Cardiac fibroblast (primary cell): ENCODE results near the gene ARHGAP42.

Experiments
- DNase-seq, 2 donors: peaks; one replicate each; pipeline versions ENCODE4 v3.0.0 to v3.0.0-alpha.2; 2010; ENCODE audit warnings: low read depth in 2 of 2
- H3K4me3 ChIP-seq, 2 donors: replicated peaks in 1 of 2; 1 replicate in 1 of 2; 2 replicates in 1 of 2; pipeline ENCODE4 v1.5.1; 2011; ENCODE audit warnings: low read depth in 2 of 2, low read length in 2 of 2, mild to moderate bottlenecking in 2 of 2, moderate library complexity in 1 of 2
- TF ChIP-seq, protein P1 (sequence below): IDR thresholded peaks from one replicate; pipeline ENCODE4 v1.5.1; 2011; ENCODE audit warnings: low read depth, mild to moderate bottlenecking, low read length, inconsistent platforms

The ARHGAP42 gene

DNA sequence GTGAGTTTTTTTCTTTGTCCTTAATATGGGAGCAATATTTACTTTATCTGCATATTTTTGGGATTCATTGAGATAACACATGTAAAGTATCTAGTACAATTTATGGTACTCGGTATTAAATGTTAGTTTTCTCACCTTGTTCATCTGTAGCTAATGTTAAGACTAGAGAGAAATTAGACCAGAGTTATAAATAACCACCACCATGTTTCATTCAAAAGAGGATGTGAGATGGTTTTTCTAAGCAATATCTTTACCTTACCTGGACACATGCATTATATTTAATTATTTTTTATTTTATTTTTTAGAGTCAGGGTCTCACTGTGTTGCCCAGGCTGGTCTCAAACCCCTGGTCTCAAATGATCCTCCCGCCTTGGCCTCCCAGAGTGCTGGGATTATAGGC lies 18.4 kb downstream of the ARHGAP42 start:
- DNase-seq, result no peak
- TF ChIP-seq, protein P1, sequence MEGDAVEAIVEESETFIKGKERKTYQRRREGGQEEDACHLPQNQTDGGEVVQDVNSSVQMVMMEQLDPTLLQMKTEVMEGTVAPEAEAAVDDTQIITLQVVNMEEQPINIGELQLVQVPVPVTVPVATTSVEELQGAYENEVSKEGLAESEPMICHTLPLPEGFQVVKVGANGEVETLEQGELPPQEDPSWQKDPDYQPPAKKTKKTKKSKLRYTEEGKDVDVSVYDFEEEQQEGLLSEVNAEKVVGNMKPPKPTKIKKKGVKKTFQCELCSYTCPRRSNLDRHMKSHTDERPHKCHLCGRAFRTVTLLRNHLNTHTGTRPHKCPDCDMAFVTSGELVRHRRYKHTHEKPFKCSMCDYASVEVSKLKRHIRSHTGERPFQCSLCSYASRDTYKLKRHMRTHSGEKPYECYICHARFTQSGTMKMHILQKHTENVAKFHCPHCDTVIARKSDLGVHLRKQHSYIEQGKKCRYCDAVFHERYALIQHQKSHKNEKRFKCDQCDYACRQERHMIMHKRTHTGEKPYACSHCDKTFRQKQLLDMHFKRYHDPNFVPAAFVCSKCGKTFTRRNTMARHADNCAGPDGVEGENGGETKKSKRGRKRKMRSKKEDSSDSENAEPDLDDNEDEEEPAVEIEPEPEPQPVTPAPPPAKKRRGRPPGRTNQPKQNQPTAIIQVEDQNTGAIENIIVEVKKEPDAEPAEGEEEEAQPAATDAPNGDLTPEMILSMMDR, result no peak
- H3K4me3 ChIP-seq, result no peak overlapping the region

DNA sequence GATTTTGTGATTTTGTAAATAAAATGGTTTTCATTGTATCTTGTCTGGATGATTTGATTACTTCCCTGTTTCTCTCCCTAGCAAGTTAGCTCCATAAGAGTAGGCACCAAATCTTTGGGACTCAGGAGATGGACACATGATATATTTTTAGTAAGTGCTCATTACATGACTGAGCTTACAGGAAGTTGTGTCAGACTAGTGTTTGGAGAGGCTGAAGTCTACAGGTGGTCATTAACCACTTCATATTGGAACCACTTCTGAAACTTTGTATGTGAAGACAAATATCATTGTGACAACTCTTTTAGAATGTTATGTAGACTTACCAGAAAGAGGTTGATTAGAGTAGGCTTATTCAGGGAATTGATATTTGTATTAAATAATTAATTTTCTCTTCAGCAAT lies 19.1 kb downstream of the ARHGAP42 start:
- H3K4me3 ChIP-seq, result no peak overlapping the region
- DNase-seq, result no peak
- TF ChIP-seq, protein P1, result no peak

DNA sequence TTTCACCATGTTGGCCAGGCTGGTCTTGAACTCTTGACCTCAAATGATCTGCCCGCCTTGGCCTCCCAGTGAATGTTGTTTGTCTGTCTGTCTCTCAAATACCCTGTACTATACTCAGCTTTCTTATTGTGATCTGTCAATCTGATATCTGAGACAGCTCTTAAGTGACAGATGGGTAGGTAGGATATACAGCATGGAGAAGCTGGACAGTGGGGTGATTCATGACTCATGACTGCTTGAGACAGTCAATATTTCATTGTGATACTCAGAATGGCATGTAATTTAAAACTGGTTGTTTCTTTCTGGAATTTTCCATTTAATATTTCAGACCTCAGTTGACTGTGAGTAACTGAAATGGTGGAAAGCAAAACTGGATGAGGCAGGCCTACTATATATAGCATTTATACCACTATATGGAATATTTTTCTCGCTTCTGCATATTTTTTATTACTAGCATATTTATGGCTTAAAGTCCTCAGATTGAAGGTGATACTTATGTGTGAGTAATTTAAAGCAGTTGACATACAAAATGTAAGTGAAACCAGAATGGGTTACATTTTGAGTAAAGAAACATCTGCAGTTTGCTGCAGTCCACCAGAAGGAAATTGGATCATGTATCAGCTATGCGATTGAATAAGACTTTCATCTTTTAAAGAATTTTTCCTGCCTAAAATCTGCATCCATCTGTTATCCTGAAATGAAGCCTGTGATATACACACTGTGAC lies 22.3 kb downstream of the ARHGAP42 start:
- H3K4me3 ChIP-seq, result no peak overlapping the region
- peak in 1 of 2 donors; percentile 48 for DNase-seq
- TF ChIP-seq, protein P1, result no peak

DNA sequence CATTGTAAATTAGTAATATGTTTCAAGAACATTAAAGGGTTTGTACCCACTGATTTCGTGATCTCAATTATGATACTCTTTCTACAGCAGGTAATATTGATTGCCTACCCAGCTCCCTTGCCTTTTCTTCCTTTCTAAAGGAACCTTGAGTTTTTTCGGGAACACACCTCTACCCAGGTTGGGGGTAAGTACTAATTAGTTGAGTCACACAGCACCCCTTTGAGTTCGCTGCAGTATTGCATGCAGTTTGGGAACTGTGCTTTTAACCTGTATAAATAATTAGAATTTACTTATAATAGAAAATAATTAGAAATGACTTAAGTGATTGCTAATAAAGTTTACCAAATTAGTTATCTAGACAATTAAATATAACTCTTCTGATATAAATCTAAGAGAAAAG lies 24.9 kb downstream of the ARHGAP42 start:
- no peak for DNase-seq
- TF ChIP-seq, protein P1, result no peak
- no peak overlapping the region for H3K4me3 ChIP-seq

DNA sequence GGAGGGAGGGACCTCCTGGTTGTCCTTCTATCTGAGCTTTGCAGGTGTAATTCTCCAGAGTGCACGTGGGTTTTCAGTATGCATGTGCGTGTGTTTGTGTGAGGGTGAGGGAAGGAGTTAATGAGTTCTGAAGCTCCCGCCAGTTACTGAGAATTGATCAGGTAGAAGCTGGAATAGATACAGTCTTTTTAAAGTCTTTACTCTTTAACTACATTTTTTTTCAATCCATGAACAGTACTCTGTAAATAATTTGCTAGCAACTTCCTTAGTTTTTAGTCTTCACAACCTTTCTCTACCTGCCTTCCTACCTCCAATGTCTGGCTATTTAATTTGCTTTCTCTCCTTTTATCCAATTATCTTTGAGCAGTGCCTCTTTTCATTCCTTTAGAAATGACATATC lies 25.5 kb downstream of the ARHGAP42 start:
- no peak overlapping the region for H3K4me3 ChIP-seq
- no peak for DNase-seq
- TF ChIP-seq, protein P1, result no peak

DNA sequence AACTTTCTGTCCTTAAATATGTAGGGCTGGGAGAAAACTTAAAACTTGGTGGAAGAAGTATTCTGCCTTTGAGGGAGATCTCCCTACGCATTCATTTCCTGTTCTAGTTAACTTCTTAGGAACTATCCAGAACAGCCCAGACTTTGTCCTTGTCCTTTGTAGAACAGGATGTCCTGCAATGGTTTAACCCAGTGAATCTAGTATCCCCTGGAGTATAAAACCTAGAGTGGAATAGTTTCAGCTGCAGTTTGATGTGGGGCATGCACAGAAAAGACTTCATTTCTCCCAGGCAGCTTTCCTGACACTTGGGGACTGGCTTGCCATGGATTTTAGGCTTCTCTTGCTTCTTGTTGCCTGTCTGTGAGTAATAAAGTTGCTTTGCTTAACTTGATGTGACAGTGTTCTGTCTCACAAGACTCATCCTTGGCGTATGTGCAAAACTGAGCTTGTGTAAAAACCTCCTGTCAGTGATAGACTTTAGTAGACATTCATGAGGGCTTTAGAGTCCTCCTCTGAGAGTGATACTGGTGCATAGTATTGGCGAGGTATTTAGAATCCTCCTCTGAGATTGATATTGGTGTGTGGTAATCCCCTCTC lies 28.2 kb downstream of the ARHGAP42 start:
- TF ChIP-seq, protein P1, result no peak
- no peak overlapping the region for H3K4me3 ChIP-seq
- peak in 1 of 2 donors; percentile 34 for DNase-seq
